Islet of Langerhans (tissue), 1 donor: ENCODE data around the gene CDHR2.

ENCODE experiments used
- FAIRE-seq: peaks from one replicate; lab custom pipeline; 2011; peaks lifted over from hg19 to GRCh38; lab: Jason Lieb, UNC

The CDHR2 gene

GRCh38 chr5:176548967-176549444, at the start of gene CDHR2:
Gene CDHR2 (plus strand): TSS chr5:176549342. CDS start chr5:176565353, 16,011 bp downstream.
- FAIRE-seq, result no peak

- FAIRE-seq, result no peak
Observed at GRCh38 chr5:176500511-176500910, 48.6 kb upstream of the CDHR2 start.

GRCh38 chr5:176501333-176501732, 47.8 kb upstream of the CDHR2 start:
- no peak for FAIRE-seq

- no peak for FAIRE-seq
Observed at GRCh38 chr5:176503496-176503895, 45.6 kb upstream of the CDHR2 start.

DNA sequence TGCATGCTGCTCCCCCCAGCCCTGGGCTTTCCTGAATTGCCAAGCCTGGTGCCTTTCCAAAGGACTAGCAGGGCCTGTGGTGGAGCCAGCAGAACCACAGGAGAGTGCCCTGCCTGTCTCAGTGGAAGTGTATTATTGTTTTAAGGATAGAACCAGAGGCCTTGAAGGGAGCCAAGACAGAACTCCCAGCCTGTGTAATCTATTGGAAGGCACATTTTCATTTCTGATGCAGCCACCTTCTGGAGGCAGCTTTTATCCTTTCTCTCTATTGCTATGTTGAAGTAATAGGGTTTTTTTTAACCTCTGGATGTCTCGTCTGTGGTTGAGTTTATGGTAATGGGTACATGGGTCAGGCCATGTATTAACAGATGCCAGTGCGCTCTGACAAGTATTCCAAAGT, 41.2 kb upstream of the CDHR2 start:
- FAIRE-seq, result no peak

GRCh38 chr5:176508603-176509002, 40.5 kb upstream of the CDHR2 start:
- FAIRE-seq, result no peak

GRCh38 chr5:176513788-176514187, 35.4 kb upstream of the CDHR2 start:
- no peak for FAIRE-seq

GRCh38 chr5:176514244-176514950, 34.7 kb upstream of the CDHR2 start:
- FAIRE-seq, result no peak

- FAIRE-seq, result no peak
Observed at GRCh38 chr5:176515396-176515795, 33.7 kb upstream of the CDHR2 start.

DNA sequence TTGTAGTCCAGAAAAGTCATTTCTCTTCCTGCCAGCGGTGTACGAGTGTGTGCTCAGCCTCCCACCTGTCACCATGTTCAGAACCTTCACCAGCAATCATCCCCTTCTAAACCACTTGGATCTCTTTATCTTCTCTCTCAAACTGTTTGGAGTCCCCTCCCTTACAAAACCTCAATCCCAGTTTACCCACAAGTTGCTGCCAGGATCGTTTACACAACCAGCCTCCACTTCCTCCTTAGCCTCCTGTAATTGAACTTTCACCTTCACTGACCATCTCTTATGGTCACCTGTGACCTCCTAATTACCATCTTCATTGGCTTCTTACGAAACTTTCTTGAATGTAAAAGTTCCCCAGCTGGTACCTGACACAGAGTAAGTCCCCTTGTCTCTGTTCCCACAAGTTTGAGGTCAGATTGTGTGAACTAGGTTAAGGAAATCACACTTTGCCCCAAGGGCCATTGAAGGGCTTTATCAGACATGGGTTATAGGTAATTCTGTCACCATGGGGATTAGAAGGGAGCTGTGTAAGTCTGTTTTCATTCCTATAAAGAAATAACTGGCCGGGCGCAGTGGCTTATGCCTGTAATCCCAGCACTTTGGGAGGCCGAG, 32.0 kb upstream of the CDHR2 start:
- no peak for FAIRE-seq

- no peak for FAIRE-seq
Observed at GRCh38 chr5:176519810-176520720, 29.1 kb upstream of the CDHR2 start.

- FAIRE-seq, result no peak
Observed at GRCh38 chr5:176521286-176521685, 27.9 kb upstream of the CDHR2 start.

DNA sequence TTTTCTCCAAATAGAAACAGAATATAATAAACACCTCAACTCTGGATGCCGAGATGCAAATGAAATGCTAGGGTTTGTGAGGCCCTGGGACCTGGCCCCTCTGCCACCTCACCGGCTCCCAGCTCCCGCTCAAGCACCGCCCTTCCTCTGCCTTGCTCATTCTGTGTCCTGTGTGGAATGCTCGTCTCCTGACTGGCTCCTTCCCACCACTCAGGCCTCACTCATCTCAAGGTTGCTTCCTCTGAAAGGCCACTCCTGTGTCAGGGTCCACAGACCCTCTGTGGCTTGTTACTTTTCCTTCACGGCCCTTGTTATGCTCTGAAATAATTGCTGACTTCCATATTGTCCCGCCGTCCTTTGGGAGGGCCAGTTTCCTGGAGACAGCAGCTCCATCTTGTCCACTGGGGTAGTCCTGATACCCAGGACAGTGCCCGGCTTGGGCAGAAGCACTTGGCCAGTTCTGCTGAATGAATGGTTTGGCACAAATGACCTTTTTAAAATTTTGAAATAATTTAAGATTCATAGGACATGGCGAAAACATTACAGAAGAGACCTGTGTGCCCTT, 27.4 kb upstream of the CDHR2 start:
- FAIRE-seq, result no peak

GRCh38 chr5:176524138-176524537, 25.0 kb upstream of the CDHR2 start:
- no peak for FAIRE-seq

GRCh38 chr5:176524987-176525386, 24.2 kb upstream of the CDHR2 start:
- FAIRE-seq, result no peak

DNA sequence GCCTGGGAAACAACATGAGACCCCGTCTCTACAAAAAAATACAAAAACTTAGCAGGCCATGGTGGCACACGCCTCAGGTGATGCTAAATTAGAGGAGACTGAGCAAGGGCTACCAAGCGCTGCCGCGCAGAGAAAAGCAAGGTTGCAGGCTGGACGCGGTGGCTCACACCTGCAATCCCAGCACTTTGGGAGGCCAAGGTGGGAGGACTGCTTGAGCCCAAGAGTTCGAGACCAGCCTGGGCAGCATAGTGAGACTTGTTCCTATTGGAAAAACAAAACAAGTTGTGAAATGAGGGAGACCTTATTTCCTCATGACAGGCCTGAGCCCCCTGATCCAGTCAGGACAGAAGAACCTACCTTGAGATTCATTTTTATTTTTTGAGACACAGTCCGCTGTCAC, 23.5 kb upstream of the CDHR2 start:
- FAIRE-seq, result no peak

DNA sequence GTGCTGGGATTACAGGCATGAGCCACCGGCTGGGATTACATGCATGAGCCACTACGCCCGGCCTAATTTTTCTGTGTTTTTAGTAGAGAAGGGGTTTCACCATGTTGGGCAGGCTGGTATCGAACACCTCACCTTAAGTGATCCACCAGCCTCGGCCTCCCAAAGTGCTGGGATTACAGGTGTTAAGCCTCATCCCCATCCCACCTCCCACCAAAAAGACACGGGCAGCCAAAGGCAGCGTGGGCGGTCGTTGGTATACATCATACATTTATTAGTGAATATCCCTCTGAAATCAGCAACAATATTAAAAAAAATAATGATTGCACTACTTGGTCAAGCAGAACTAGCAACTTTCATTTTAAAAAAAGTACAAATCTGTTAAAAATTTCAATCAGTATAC, 22.7 kb upstream of the CDHR2 start:
- no peak for FAIRE-seq

- no peak for FAIRE-seq
Observed at GRCh38 chr5:176527246-176528222, 21.6 kb upstream of the CDHR2 start.

- no peak for FAIRE-seq
Observed at GRCh38 chr5:176528301-176528700, 20.8 kb upstream of the CDHR2 start.

DNA sequence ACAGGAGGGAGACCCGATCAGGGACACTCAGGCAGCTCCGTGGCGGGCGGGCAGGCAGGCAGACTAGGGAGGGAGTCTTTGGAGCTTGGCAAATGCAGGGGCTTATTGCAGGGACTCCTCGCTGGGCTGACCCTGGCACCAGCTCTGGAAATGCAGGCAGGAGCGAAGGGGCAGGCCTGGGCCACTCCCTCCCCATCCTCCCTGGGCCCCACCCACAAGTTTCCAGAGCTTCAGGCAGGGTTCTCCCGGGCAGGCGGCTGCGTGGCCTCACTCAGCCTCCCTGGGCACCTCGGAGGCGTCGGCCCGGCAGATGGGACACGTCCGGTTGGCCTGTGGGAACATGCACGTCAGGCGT, 20.4 kb upstream of the CDHR2 start:
- FAIRE-seq, result no peak

- no peak for FAIRE-seq
Observed at GRCh38 chr5:176529116-176529740, 19.9 kb upstream of the CDHR2 start.
